PC-9 (cell line): ENCODE data around the gene DAPK1. TPM values are rescaled to one million over a fixed set of nuclear protein-coding genes. Genes with fewer than 3 reads are reported as not detected.

Source experiments
- BruUV-seq: library from RNA; stranded (reverse); fragments of 400-500 nt; replicated peaks from 2 replicates; lab custom pipeline; 2021; lab: Mats Ljungman, UMichigan
- CTCF ChIA-PET: fragments of 300-600 bp; sonication (Branson Sonifier 250); formaldehyde crosslinking; loops from one replicate; lab custom pipeline; 2022; ENCODE audit warnings: antibody characterized with exemption; lab: Charles Lee
- POLR2A ChIA-PET: fragments of 300-600 bp; sonication (Branson Sonifier 250); formaldehyde crosslinking; loops from one replicate; lab custom pipeline; 2022; ENCODE audit warnings: antibody characterized with exemption; ENCODE audit not compliant: unreplicated experiment; lab: Charles Lee
- DNase-seq, 2 experiments: peaks; one replicate each; pipeline versions ENCODE4 v3.0.0 to v3.0.0-alpha.2; 2015 to 2022; ENCODE audit warnings: mixed read lengths in 1 of 2
- H2AFZ ChIP-seq: fragments of 200-600 bp; sonication (generic); 2 replicates; pipeline ENCODE4 v1.8.1; 2017; ENCODE audit warnings: antibody characterized with exemption
- H3F3A ChIP-seq: fragments of 200-600 bp; sonication (generic); 2 replicates; pipeline ENCODE4 v1.8.1; 2017; ENCODE audit warnings: antibody characterized with exemption, mild to moderate bottlenecking, low read depth; ENCODE audit not compliant: insufficient read depth
- H3K27ac ChIP-seq: fragments of 200-600 bp; sonication (generic); 2 replicates; pipeline ENCODE4 v1.6.1; 2016; ENCODE audit warnings: mixed run types
- H3K27me3 ChIP-seq: fragments of 200-600 bp; sonication (generic); 2 replicates; pipeline ENCODE4 v1.6.1; 2016; ENCODE audit warnings: low read depth, mixed run types; ENCODE audit not compliant: insufficient read depth
- H3K36me3 ChIP-seq: fragments of 200-600 bp; sonication (generic); 2 replicates; pipeline ENCODE4 v1.6.1; 2016; ENCODE audit warnings: low read depth, mixed run types
- H3K4me1 ChIP-seq: fragments of 200-600 bp; sonication (generic); replicated peaks from 2 replicates; pipeline ENCODE4 v1.6.1; 2016; ENCODE audit warnings: mixed run types; ENCODE audit not compliant: insufficient read depth
- H3K4me2 ChIP-seq: fragments of 200-600 bp; sonication (generic); 2 replicates; pipeline ENCODE4 v1.6.1; 2017; ENCODE audit warnings: mixed run types
- H3K4me3 ChIP-seq: fragments of 200-600 bp; sonication (generic); 2 replicates; pipeline ENCODE4 v1.6.1; 2016; ENCODE audit warnings: mixed run types
- H3K79me2 ChIP-seq: fragments of 200-600 bp; sonication (generic); 2 replicates; pipeline ENCODE4 v1.6.1; 2017; ENCODE audit warnings: low read depth, mixed run types
- H3K9me2 ChIP-seq: fragments of 200-600 bp; sonication (generic); 2 replicates; pipeline ENCODE4 v1.8.1; 2017; ENCODE audit warnings: mild to moderate bottlenecking; ENCODE audit not compliant: insufficient read depth
- H3K9me3 ChIP-seq: fragments of 200-600 bp; sonication (generic); 2 replicates; pipeline ENCODE4 v1.8.1; 2016; ENCODE audit warnings: low read depth; ENCODE audit not compliant: insufficient read depth
- H4K20me1 ChIP-seq: fragments of 200-600 bp; sonication (generic); 2 replicates; pipeline ENCODE4 v1.8.1; 2017; ENCODE audit not compliant: insufficient read depth
- CTCF ChIP-seq: fragments of 200-600 bp; sonication (generic); conservative IDR thresholded peaks from 2 replicates; pipeline ENCODE4 v1.6.1; 2017; ENCODE audit warnings: mixed run types, antibody characterized with exemption, mild to moderate bottlenecking, moderate library complexity
- EZH2 ChIP-seq: fragments of 200-600 bp; sonication (generic); IDR thresholded peaks from 2 replicates; pipeline ENCODE4 v1.8.0; 2017; ENCODE audit warnings: antibody characterized with exemption, low read depth
- intact Hi-C: fragments of 100-400 bp; cut with micrococcal nuclease; formaldehyde crosslinking; loops from one replicate; pipeline ENCODE4 v1.10.0; 2022; ENCODE audit not compliant: unreplicated experiment
- total RNA-seq: library from RNA; stranded (reverse); gene quantifications from 2 replicates; pipeline ENCODE4 v1.2.3, GENCODE V29; 2021

DAPK1 gene
- total RNA-seq, 1 experiment from 2014 or later, result 100 TPM

GRCh38 chr9:87717456-87717855 is 219.8 kb downstream of the DAPK1 start:
- Histone ChIP-seq H3K4me2 (no peak overlapping the region), H3K79me2 (no peaks in the 10 kb centered on the region), H3K27ac (no peak overlapping the region), H3K27me3 (no peaks in the 10 kb centered on the region), H4K20me1 (no peaks in the 10 kb centered on the region), H3K9me2 (no peaks in the 10 kb centered on the region), H3K4me3 (no peak overlapping the region), H3K36me3 (no peaks in the 10 kb centered on the region), H3K4me1 (peaks cover 31% of the 10 kb centered on the region), H3F3A (peaks cover 16% of the 10 kb centered on the region; the same call in 1 of the 2 replicates), H2AFZ (no peak overlapping the region), H3K9me3 (no peaks in the 10 kb centered on the region)
- intact Hi-C loops, result no loop called here
- ChIA-PET CTCF (no interaction called here), POLR2A (no interaction called here)
- TF ChIP-seq EZH2, result no peak
- TF ChIP-seq CTCF, result no peak
- no peak for DNase-seq
- no TSS peak for BruUV-seq

GRCh38 chr9:87718231-87718630 is 220.6 kb downstream of the DAPK1 start:
- intact Hi-C loops, result no loop called here
- H4K20me1 ChIP-seq, result no peaks in the 10 kb centered on the region
- POLR2A ChIA-PET, result no interaction called here

GRCh38 chr9:87718852-87719612 is 221.4 kb downstream of the DAPK1 start:
- POLR2A ChIA-PET, result no interaction called here
- Histone ChIP-seq H3K4me1 (peaks cover 17% of the 10 kb centered on the region), H3K27ac (no peak overlapping the region)

More at GRCh38 chr9:87718231-87718630, 220.6 kb downstream of the DAPK1 start:
- Histone ChIP-seq H3K27me3 (no peaks in the 10 kb centered on the region), H3K4me3 (no peak overlapping the region), H3K9me2 (no peaks in the 10 kb centered on the region), H3K27ac (no peak overlapping the region), H3K9me3 (no peaks in the 10 kb centered on the region), H3K4me1 (peaks cover 24% of the 10 kb centered on the region), H3K4me2 (no peak overlapping the region), H3K79me2 (no peaks in the 10 kb centered on the region), H2AFZ (no peak overlapping the region), H3K36me3 (no peaks in the 10 kb centered on the region), H3F3A (peaks cover 8% of the 10 kb centered on the region; the same call in 1 of the 2 replicates)
- CTCF ChIA-PET, result no interaction called here
- TF ChIP-seq CTCF (no peak), EZH2 (no peak)
- no peak for DNase-seq
- BruUV-seq, result no TSS peak

More at GRCh38 chr9:87718852-87719612, 221.4 kb downstream of the DAPK1 start:
- H4K20me1 ChIP-seq, result no peaks in the 10 kb centered on the region
- CTCF ChIA-PET, result no interaction called here
- no peak overlapping the region for H3K4me3 ChIP-seq
- no peaks in the 10 kb centered on the region for H3K9me2 ChIP-seq
- TF ChIP-seq CTCF (no peak), EZH2 (no peak)
- intact Hi-C loops, result no loop called here
- BruUV-seq, result no TSS peak
- no peaks in the 10 kb centered on the region for H3K79me2 ChIP-seq
- H3K4me2 ChIP-seq, result no peak overlapping the region
- no peak overlapping the region for H2AFZ ChIP-seq
- no peaks in the 10 kb centered on the region for H3K9me3 ChIP-seq
- no peaks in the 10 kb centered on the region for H3K27me3 ChIP-seq
- peaks cover 3% of the 10 kb centered on the region; the same call in 1 of the 2 replicates for H3F3A ChIP-seq
- DNase-seq, result no peak
- H3K36me3 ChIP-seq, result no peaks in the 10 kb centered on the region
